KBM-7 (cell line): ENCODE measurements around the gene GRN.
"Not testable (repeated sequence)": the region's sequence is repeated elsewhere in the genome, so short reads cannot be mapped to it uniquely, and the experiment has no call there.

Experiments used
- DNase-seq: peaks from one replicate; pipeline ENCODE4 v3.0.0-alpha.2; 2015
- in situ Hi-C: fragments of 300-500 bp; cut with MboI; formaldehyde crosslinking; loops from 2 replicates; pipeline ENCODE4 v1.14.3; 2020; ENCODE audit warnings: low sequenced_read_pairs, low pct_unique_long_range_greater_than_20kb, mixed read lengths

The GRN gene

DNA sequence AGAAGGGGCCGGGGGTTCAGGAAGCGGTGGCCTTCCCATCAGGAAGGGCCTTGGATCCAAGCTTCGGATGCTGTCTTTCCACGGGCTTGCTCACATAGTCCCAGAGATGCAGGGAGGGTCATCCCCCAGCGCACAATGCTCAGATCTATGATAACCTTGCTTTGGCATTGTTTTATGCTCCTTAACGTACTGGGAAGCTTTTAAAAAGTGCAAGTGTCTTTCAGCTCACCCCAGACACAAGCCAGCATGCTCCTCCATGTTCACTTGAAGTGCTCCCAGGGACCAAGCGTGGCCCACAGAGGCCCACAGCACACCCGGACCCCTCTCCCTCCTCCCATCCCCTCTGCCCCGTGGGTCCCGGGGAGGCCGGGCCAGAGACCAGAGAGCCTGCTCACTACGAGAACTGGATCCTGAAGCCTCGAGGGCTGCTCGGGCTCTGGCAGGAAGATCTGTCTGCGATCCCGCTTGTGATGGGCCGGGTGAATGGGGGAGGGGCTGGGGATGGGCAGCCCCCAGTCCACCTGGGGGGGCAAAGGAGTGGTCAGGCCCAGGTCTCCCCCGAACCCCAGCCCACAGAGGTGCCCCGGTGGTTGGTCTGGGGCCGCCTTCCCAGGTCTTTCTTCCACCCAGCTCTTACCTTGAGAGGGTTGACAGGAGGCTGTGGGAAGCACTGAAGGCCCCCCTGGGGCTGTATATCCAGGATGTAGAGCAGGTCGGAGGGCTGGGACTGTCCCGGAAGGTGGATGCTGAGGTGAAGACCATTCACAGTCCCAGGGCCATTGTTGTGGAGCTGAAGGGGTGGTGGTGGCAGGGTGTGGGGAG is 30.3 kb downstream of the GRN start:
- in situ Hi-C loops = no loop called here
- DNase-seq = no peak

DNA sequence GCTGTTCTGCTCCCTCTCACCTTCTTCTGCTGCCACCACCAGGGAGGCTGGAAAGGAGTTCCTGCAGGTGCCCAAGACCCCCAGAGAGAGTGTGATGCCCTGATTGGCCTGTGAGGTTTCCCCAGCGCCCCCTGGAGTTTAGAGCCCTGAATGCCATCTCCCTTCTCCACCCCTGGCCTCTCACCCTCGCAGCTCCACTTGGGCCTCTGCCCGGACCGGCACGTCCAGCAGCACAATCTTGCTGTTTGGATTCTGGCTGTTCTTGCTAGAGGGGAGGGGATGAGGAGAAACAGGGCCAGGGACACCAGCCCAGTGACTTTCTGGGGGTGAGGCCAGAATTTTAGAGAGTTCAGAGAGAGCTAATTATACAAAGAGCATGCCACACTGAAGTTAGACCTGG is 31.0 kb downstream of the GRN start:
- in situ Hi-C loops = no loop called here
- peak; percentile 41 for DNase-seq

GRCh38 chr17:44376779-44377178 is 31.7 kb downstream of the GRN start:
- in situ Hi-C loops = no loop called here
- DNase-seq = no peak

GRCh38 chr17:44378171-44378705 is 33.1 kb downstream of the GRN start:
- in situ Hi-C loops = no loop called here
- DNase-seq = no peak

DNA sequence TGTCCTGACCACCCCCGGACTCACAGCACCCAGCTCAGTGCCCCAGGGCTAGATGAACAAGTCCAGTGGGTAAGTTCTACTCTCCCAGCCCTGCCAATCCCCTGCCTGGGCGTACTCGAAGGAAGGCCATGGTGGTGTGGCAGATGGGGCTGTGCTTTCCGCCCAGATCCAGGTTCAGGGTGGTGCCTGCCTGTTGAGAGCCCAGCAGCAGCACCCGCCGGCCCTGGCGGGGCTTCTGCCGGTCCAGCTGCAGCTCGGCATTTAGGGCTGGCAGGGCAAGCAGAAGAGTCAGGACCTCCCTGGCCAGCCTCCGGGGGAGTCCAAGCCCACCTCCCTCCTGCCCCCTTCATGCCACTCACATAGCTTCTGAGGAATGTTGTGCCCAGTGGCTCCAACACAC is 34.8 kb downstream of the GRN start:
- DNase-seq = no peak
- in situ Hi-C loops = no loop called here

DNA sequence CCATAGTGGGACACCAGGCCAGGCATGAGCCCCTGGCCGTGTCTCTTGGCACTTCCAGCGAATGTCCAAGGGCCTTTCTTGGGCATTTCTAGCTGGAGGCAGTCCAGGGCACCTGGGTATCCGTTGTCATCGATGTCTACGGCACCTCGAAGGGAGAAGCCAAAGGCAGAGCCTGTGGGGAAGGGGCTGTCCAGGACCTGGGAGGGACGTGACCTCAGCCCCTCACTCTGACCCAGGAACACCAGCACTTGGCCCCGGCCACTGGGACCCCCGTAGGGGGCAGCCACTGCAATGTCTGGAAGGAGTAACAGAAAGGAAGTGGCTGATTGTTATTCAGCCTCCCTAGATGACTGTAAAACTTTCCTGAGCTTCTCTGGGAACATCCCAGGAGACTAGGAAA is 35.7 kb downstream of the GRN start:
- in situ Hi-C loops = no loop called here
- DNase-seq = no peak

DNA sequence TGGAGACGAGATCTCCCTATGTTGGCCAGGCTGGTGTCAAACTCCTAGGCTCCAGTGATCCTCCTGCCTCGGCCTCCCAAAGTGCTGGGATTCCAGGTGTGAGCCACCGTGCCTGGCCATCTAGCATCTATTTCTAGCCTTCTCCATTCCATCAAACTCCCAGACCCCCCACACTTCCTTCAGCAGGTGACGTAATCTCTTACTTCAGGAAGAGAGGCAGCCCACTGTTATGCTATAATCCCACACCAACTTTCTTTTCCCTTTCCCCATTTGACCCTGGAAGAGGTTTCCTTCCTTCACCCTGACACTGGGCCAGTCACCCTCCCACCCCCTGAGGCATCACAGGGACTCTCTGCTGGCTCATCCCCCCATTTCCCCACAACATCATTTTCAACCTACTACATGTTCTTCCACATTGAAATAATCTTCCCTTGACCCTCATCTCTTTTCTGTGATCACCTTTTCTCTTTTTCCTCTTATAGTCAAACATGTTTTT is 36.8 kb downstream of the GRN start:
- DNase-seq = no peak
- in situ Hi-C loops = no loop called here

DNA sequence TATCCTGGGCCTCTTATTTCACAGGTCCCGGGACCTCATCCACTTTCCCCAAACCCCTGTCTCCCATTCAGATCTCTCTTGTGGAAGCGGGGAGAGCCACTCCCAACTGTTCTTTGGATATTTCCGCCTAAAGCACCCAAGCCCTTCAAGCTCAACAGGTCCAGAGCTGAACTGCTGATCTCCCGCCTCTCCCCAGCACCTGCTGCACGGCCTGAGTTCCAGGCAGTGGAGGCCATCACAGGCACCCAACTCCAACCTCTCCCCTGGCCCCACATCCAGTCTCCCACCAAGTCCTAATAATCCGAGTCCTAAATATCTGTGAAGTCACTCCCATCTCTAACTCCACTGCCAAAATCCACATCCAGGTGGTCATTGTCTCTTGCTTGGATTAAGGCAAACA is 37.8 kb downstream of the GRN start:
- no peak for DNase-seq
- in situ Hi-C loops = no loop called here

- in situ Hi-C loops = no loop called here
- no peak for DNase-seq
Measured at GRCh38 chr17:44383363-44383762, 38.3 kb downstream of the GRN start.

GRCh38 chr17:44383861-44384260 is 38.8 kb downstream of the GRN start:
- in situ Hi-C loops = no loop called here
- no peak for DNase-seq

DNA sequence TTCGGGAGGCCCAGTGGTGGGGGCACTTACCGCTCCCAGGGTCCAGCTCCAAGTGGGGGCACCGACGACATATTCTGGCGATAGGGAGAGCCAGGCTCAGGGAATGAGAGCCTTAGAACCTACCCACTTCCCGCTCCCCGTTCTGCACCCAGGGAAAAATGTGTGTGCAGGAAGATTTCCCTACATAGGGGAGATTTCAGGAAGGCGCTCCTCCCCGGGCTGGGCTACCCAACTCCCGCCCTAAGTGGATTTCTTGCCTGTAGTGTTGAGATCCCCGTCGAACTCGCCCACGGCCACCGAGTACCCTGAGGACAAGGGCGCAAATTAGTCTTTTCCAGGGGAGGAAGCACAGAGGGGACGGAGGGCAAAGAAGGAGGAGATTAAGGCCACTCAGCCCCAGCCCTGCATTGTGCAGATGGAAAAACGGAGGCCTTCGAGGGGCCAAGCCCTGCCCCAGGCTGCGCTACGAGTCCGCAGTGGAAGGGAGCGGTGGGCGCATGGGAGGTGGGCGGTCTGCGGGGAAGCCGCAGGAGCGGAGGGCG is 39.2 kb downstream of the GRN start:
- no peak for DNase-seq
- in situ Hi-C loops = no loop called here

DNA sequence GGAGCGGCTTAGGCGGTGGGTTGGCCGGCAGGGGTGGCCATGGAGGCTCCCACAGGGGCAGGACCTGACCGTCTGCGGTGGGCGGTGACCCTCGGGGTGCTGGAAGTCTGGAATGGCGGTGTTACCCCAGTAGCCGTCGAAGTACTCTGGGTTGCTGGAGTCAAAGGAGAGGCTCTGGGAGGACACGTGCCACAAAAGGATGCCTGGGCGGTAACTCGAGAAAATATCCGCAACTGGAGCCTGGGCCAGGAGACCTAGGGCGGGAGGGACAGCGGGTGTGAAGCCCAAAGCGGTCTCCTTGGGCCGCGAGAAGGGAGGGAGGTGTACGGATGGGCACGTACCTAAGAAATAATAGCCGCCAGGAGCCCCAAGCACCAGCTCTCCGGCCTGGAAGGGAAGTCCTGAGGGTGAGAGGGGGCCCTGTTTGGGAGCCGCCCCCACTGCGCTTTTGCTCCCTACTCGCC is 39.8 kb downstream of the GRN start:
- no peak for DNase-seq

GRCh38 chr17:44385287-44386181 is 40.4 kb downstream of the GRN start:
- peak; percentile 78 for DNase-seq
- in situ Hi-C loops = no loop called here

More for the DNA sequence above, 39.8 kb downstream of the GRN start:
- in situ Hi-C loops = no loop called here

DNA sequence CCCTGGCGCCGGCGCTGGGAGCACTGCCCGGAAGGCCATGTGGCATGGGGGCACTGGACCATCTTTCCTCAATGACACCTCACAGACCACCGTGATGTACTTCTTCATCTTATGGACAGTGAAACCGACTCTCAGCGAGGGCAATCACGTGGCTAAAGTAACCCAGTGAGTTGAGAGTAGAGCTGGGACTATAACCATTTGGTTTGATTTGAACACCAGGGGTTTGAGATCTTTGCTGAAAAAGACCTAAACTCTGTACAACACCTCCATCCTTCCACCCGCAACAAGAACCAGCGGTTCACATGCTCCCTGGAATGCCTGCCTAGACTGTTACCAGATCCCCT is 41.1 kb downstream of the GRN start:
- DNase-seq = no peak

DNA sequence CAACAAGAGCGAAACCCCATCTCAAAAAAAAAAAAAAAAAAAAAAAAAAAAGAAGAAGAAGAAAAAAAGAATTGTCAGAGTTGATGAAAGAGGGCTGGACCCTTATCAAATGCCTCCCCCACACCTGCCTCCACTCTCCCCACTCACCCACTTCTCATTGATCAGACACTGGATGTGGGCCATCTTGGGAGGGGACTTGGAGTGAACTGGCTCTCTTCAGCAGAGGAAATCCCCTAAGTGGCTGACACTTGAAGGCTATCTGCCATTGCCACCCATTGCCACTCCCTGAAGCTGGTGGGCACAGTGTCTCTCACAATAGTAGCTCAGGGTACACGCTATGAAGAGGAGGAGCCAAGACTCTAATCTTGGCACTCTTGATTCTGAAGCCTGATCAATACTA is 42.7 kb downstream of the GRN start:
- DNase-seq = no peak
- in situ Hi-C loops = no loop called here

More for the DNA sequence above, 41.1 kb downstream of the GRN start:
- in situ Hi-C loops = no loop called here

GRCh38 chr17:44389281-44389680 is 44.2 kb downstream of the GRN start, which contains the start of gene ITGA2B:
ITGA2B (minus strand) TSS chr17:44389649; CDS start chr17:44389473, 176 bp downstream.
- in situ Hi-C loops = no loop called here
- DNase-seq = no peak

- in situ Hi-C loops = no loop called here
- peak; percentile 95 for DNase-seq
Measured at GRCh38 chr17:44389723-44390202, 44.7 kb downstream of the GRN start.

DNA sequence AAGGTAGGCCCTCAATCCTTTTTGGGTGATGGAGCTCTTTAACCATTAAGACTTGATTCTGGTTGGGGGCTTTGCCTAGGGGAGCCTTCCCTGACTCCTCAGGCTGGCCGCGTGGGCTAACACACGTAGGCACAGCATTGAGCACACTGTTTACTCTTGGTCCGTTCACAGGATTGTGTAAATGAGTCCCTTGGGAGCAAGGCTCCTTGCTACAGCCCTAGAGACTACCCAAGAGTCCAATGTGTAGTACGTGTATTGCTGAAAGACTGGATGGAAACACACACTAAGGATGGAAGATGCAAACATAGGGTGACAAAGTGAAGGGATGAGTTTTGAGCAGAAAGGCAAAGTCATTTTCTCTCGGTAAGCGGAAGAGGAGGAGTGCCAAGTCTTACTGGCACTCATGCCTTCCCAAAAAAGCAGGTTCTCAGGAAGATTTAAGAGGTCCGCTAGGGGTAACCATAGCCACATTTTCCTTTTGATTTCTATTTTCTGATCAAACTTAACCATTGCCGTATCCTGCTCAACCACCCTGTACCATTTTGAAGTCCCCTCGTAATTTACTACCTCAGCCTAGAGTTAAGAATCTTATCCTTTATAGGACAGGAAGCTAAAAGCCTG is 45.3 kb downstream of the GRN start:
- DNase-seq = no peak
- in situ Hi-C loops = no loop called here

GRCh38 chr17:44394112-44394511 is 49.0 kb downstream of the GRN start:
- in situ Hi-C loops, DNase-seq: not testable (repeated sequence)
